PC-9 (cell line): ENCODE results near the gene TRPC4.

Experiments
- EZH2 ChIP-seq: fragments of 200-600 bp; sonication (generic); IDR thresholded peaks from 2 replicates; pipeline ENCODE4 v1.8.0; 2017; ENCODE audit warnings: antibody characterized with exemption, low read depth
- TF ChIP-seq, protein P1 (sequence below): fragments of 200-600 bp; sonication (generic); conservative IDR thresholded peaks from 2 replicates; pipeline ENCODE4 v1.6.1; 2017; ENCODE audit warnings: mixed run types, antibody characterized with exemption, mild to moderate bottlenecking, moderate library complexity

DNA sequence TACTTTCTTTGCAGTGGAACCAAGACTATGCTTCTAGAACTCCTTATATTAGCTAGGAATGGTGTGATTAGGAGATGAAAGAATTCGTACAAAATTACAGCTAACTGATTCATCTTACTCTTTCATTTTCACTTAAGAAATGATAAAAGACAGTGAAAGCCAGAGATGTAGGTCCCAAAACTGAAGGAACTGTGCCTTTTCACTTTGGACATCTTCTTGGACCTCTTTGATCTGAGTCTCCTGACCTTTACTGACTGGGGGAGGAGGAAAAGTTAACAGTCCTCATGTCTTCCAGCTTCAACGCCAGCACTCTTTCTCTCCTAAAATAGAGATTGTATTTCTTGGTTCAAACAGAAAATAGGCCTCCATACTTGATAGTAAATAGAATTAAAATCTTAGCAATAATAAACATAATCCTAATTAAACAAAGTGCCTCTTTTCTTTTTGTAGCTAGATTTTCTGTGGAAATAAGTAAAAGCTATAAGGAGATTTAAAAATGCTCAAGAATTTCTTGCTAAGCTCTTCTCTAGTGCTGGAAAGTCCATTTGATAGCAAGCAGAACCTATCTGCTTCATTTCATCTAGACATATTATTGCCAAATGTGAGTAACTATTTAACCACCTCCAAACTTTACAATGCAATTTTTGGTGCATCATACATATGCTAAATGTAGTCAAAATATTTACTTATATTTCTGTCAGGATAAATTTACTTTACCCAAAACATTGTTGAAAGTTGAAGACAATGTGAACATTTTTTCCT, 161.7 kb downstream of the TRPC4 start:
- TF ChIP-seq, protein P1, sequence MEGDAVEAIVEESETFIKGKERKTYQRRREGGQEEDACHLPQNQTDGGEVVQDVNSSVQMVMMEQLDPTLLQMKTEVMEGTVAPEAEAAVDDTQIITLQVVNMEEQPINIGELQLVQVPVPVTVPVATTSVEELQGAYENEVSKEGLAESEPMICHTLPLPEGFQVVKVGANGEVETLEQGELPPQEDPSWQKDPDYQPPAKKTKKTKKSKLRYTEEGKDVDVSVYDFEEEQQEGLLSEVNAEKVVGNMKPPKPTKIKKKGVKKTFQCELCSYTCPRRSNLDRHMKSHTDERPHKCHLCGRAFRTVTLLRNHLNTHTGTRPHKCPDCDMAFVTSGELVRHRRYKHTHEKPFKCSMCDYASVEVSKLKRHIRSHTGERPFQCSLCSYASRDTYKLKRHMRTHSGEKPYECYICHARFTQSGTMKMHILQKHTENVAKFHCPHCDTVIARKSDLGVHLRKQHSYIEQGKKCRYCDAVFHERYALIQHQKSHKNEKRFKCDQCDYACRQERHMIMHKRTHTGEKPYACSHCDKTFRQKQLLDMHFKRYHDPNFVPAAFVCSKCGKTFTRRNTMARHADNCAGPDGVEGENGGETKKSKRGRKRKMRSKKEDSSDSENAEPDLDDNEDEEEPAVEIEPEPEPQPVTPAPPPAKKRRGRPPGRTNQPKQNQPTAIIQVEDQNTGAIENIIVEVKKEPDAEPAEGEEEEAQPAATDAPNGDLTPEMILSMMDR: no peak
- no peak for TF ChIP-seq EZH2
